Measurements from ENCODE around the gene FYN. TPM values are rescaled to one million over a fixed set of nuclear protein-coding genes. Genes with fewer than 3 reads are reported as not detected.
"Not testable (repeated sequence)": the region's sequence is repeated elsewhere in the genome, so short reads cannot be mapped to it uniquely, and the experiment has no call there.

Gene FYN
- total and polyA plus RNA-seq, 2 of the 4 experiments (the other 2 are of a cell fraction), result 30.8 to 36.4 TPM

GRCh38 chr6:111642463-111643158 is 230.6 kb downstream of the FYN start (continued):
- TF ChIP-seq POLR2A (IDR thresholded peaks at IDR 0.05; ENCODE audit: low read depth, low read length) (no peak), RAD21 (IDR thresholded peaks at IDR 0.05; ENCODE audit: low read length) (peak; percentile 90)

GRCh38 chr6:111639266-111639665 is 234.0 kb downstream of the FYN start:
- Histone ChIP-seq H3K9me1 (ENCODE audit: insufficient read depth, low read length) (peaks cover 2% of the 10 kb centered on the region; the same call in 1 of the 2 replicates), H3K27ac (ENCODE audit: insufficient read depth, low read length) (no peak overlapping the region), H3K4me3 (ENCODE audit: insufficient read depth, low read depth, low read length) (no peak overlapping the region), H3K79me1 (ENCODE audit: low read depth in 1 of 2, low read length in 2 of 2) (no peaks in the 10 kb centered on the region), H3K36me3 (ENCODE audit: control insufficient read depth, insufficient read depth, low read length) (no peaks in the 10 kb centered on the region), H3K27me3 (ENCODE audit: control insufficient read depth, insufficient read depth, low read length) (no peaks in the 10 kb centered on the region), H3K23ac (ENCODE audit: low read depth, low read length) (no peak overlapping the region), H2BK5ac (ENCODE audit: low read depth, low read length, poor library complexity, severe bottlenecking) (no peak overlapping the region), H3K18ac (ENCODE audit: low read depth, low read length) (no peak overlapping the region), H3K56ac (ENCODE audit: extremely low read depth, insufficient read depth, low read length) (no peak overlapping the region), H4K91ac (ENCODE audit: insufficient read depth, low read depth, low read length) (no peak overlapping the region), H4K20me1 (ENCODE audit: insufficient read depth, low read length) (no peaks in the 10 kb centered on the region), H3K4me1 (ENCODE audit: control insufficient read depth, insufficient read depth, low read length) (no peaks in the 10 kb centered on the region; the same call in 1 of the 2 replicates), H2BK20ac (ENCODE audit: low read depth, low read length) (no peak overlapping the region), H4K5ac (ENCODE audit: low read depth, low read length) (no peak overlapping the region), H2AK5ac (ENCODE audit: low read depth, low read length) (no peak overlapping the region), H4K8ac (ENCODE audit: low read depth in 2 of 2, low read length in 2 of 2) (no peak overlapping the region), H2AK9ac (replicated peaks; ENCODE audit: low read depth, low read length, poor library complexity) (no peak overlapping the region), H3K4me2 (ENCODE audit: low read depth, low read length) (no peak overlapping the region), H2AFZ (replicated peaks; ENCODE audit: low read length, poor library complexity) (no peak overlapping the region), H2BK120ac (ENCODE audit: low read depth, low read length) (no peak overlapping the region), H3K4ac (ENCODE audit: low read depth, low read length) (no peak overlapping the region), H3K14ac (replicated peaks; ENCODE audit: low read depth, low read length) (no peak overlapping the region), H3K9me3 (ENCODE audit: control insufficient read depth, insufficient read depth, low read length) (no peaks in the 10 kb centered on the region), H3K9ac (ENCODE audit: low read depth, low read length) (no peak overlapping the region), H2BK15ac (ENCODE audit: low read depth, low read length) (no peak overlapping the region)
- POLR2A ChIA-PET (ENCODE audit: unreplicated experiment), result interaction anchor here (0.6 kb wide), 1 partner anchor 71 kb away, joined by 3 read pairs; no protein-coding TSS in a partner anchor
- no peak for ATAC-seq (ENCODE audit: low read depth)
- no TSS peak for BruUV-seq (replicated peaks)
- dilution Hi-C loops (cut with HindIII; ENCODE audit: low sequenced_read_pairs, unreplicated experiment), result no loop called here
- CTCF ChIA-PET, result no interaction called here
- no peak for DNase-seq
- in situ Hi-C loops (cut with MboI; ENCODE audit: low sequenced_read_pairs), result no loop called here
- no peak for TF ChIP-seq RFX5 (IDR thresholded peaks at IDR 0.05; ENCODE audit: low read depth, low read length)
- no peak for TF ChIP-seq CHD1 (IDR thresholded peaks at IDR 0.05; ENCODE audit: low read depth, low read length)
- no peak for TF ChIP-seq POLR2A (IDR thresholded peaks at IDR 0.05; ENCODE audit: low read depth, low read length)
- TF ChIP-seq NFE2L2 (IDR thresholded peaks at IDR 0.05; ENCODE audit: low read depth, low read length), result no peak
- TF ChIP-seq RAD21 (IDR thresholded peaks at IDR 0.05; ENCODE audit: low read length), result no peak
- intact Hi-C loops (cut with micrococcal nuclease), result no loop called here

GRCh38 chr6:111634981-111635380 is 238.3 kb downstream of the FYN start:
- H2BK20ac ChIP-seq (ENCODE audit: low read depth, low read length); H3K4me3 ChIP-seq (ENCODE audit: insufficient read depth, low read depth, low read length); H4K8ac ChIP-seq (ENCODE audit: low read depth in 2 of 2, low read length in 2 of 2); H2AK9ac ChIP-seq (replicated peaks; ENCODE audit: low read depth, low read length, poor library complexity); in situ Hi-C loops (cut with MboI; ENCODE audit: low sequenced_read_pairs); ATAC-seq (ENCODE audit: low read depth); H2BK15ac ChIP-seq (ENCODE audit: low read depth, low read length); H4K5ac ChIP-seq (ENCODE audit: low read depth, low read length); H3K18ac ChIP-seq (ENCODE audit: low read depth, low read length); H3K79me1 ChIP-seq (ENCODE audit: low read depth in 1 of 2, low read length in 2 of 2); H3K4me2 ChIP-seq (ENCODE audit: low read depth, low read length); H4K20me1 ChIP-seq (ENCODE audit: insufficient read depth, low read length); H3K9ac ChIP-seq (ENCODE audit: low read depth, low read length); DNase-seq; H2BK5ac ChIP-seq (ENCODE audit: low read depth, low read length, poor library complexity, severe bottlenecking); H3K27ac ChIP-seq (ENCODE audit: insufficient read depth, low read length); H2AFZ ChIP-seq (replicated peaks; ENCODE audit: low read length, poor library complexity); H3K27me3 ChIP-seq (ENCODE audit: control insufficient read depth, insufficient read depth, low read length); intact Hi-C loops (cut with micrococcal nuclease); BruUV-seq (replicated peaks); POLR2A ChIA-PET (ENCODE audit: unreplicated experiment); H3K9me3 ChIP-seq (ENCODE audit: control insufficient read depth, insufficient read depth, low read length); H3K14ac ChIP-seq (replicated peaks; ENCODE audit: low read depth, low read length); H4K91ac ChIP-seq (ENCODE audit: insufficient read depth, low read depth, low read length); H3K4ac ChIP-seq (ENCODE audit: low read depth, low read length); dilution Hi-C loops (cut with HindIII; ENCODE audit: low sequenced_read_pairs, unreplicated experiment); H3K9me1 ChIP-seq (ENCODE audit: insufficient read depth, low read length); H2AK5ac ChIP-seq (ENCODE audit: low read depth, low read length); H2BK120ac ChIP-seq (ENCODE audit: low read depth, low read length); H3K23ac ChIP-seq (ENCODE audit: low read depth, low read length); H3K36me3 ChIP-seq (ENCODE audit: control insufficient read depth, insufficient read depth, low read length); H3K4me1 ChIP-seq (ENCODE audit: control insufficient read depth, insufficient read depth, low read length); CTCF ChIA-PET; H3K56ac ChIP-seq (ENCODE audit: extremely low read depth, insufficient read depth, low read length): not testable (repeated sequence)
- no CpG with 5 or more reads among the region's 1 CpG for WGBS, 2 experiments (ENCODE audit: extremely low coverage in 2 of 2, insufficient read length in 1 of 2)

Data from IMR-90 (cell line).